MV-4-11 (cell line): Measurements from ENCODE around the gene KCNA5.

Experiments
- DNase-seq: peaks from one replicate; lab custom pipeline; 2025; lab: John Stamatoyannopoulos, UW

Gene KCNA5

DNA sequence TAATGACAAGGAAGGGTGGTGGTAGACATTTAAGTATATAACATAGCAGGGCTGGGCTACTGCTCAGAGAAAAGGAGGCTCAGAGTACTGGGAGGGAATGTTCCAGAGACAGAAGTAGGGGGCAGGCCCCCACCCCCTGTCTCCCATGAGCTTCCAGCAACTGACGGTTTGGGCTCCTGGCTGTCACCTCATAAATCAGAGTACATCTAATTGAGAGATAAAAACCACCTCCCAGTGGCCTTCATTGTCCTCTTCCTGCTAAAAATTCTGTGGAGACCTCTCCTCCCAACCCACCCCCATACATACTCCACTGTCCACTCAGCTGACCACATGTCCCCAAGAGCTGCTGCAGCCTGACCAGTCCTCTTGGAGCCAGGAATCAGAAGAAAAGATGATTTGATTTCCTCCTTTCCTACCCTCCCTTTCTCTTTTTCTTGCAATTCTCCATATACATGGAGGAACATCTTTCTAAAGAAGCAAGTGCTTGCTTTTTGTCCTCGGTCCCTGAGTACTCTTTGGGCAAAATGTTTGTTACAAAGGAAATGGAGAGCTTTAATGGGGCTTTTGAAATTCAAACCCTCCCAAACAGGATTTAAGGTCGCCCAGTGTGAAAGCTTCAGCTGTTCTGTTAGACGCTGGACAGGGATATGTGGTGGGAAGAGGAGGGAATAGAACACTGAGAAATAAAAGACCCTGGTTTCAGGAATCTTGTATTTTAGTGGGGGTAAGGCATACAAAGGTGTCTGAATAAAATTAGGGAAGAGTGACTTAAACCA, 16.4 kb upstream of the KCNA5 start:
- DNase-seq, result no peak

GRCh38 chr12:5030066-5030465, 13.6 kb upstream of the KCNA5 start:
- no peak for DNase-seq

DNA sequence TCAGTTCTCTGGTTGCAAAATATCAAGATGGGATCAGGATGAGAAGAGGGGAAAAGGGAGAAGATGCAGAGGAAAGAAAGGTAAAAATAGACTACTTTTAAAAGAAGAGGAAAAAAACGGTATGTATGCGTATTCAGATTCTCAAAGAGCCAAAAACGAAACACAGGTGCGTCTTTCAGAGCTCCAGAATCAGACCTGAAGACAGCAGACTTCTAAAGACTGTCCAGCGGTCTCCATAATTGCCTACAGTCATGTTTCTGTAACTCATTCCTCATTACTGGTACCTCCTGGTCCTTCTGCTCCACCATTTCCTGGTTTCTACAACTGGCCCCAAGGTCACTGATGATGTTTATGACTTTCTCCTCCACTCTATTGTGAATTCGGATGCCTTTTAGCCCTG, 12.4 kb upstream of the KCNA5 start:
- DNase-seq, result no peak

DNA sequence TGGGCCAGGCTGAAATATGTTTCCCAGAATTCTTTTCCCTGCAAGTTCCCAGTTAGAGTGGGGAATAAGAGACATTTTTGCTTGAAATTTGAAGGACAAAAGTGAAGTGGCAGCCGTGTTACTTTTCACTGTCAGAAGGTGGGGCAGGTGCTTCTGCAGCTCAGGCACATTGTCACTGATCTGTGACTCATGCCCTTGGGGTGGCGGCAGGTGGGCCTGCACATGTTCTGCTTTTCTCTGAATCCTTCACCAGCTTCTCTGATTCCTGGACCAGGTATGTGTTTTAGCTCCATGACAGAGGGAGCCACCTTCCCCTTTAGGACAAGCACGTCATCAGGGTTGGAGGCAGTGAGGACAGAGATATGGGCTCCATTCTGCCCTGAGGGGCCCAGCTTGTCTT, 11.7 kb upstream of the KCNA5 start:
- no peak for DNase-seq

DNA sequence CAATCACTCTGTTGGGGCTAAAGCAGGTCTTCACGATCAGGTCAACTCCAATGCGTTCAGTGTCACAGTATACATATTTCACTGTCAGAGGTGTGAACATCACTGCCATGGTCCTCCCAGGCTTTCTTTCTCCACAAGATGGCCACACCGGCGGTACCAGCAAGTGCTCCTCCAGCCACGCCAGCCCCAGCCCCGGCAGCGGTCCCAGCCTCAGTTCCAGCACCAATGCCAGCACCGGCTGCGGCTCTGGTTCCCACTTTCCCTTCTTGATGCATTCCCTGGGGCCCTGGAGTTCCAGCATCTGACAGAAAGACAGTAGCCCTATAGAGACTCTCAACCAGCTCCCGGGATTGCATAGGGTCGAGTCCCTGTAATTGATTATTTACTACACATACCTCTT, 10.9 kb upstream of the KCNA5 start:
- DNase-seq, result no peak

- DNase-seq, result no peak
Measured at GRCh38 chr12:5033883-5034282, 9.8 kb upstream of the KCNA5 start.

GRCh38 chr12:5034603-5035002, 9.1 kb upstream of the KCNA5 start:
- no peak for DNase-seq

- DNase-seq, result no peak
Measured at GRCh38 chr12:5035618-5036017, 8.1 kb upstream of the KCNA5 start.

DNA sequence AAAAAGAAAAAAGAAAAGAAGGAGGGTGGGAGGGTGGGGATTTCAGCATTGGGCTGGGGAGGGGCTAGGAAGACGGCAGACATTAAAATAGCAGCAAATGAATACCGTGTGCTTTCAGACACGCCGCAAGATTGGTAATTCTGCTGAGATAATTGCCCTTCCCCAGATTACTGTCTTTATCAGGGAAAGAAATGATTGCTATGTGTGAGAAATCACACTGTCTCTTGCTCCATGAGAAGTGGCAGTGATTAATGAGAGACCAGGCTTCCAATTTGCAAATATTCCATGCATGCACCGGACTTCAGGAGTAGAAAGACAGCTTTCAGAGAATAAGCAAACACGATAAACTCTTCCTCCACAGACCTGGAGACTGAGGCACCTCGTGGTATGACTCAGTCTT, 7.6 kb upstream of the KCNA5 start:
- no peak for DNase-seq

GRCh38 chr12:5037795-5038357, 5.8 kb upstream of the KCNA5 start:
- DNase-seq, result no peak

DNA sequence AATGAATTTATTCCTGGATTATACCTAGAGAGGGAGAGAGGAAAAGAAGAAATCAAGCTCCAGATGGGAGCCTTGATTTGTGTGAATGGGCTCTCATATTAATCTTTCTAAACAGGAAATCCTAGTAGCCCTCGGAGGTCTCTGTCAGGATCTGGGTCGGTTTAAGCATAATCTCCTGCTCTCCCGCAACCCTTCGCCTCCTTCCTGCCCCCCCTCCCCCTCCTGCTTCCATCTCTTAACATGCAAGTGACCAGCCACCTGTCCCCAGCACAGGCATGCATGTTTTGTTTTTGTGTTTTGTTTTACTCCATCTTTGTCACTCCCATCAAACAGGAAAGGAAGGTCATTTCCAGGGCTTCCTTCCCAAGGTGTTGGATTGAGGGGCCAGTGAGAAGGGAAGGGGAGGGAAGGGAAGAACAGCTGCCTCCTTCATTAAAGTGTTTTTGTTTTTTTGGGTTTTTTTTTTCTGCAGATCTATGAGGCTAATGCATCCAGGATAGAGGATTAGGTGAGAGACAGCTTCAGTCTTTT, 4.8 kb upstream of the KCNA5 start:
- no peak for DNase-seq

GRCh38 chr12:5039815-5040214, 3.9 kb upstream of the KCNA5 start:
- DNase-seq, result no peak

GRCh38 chr12:5040368-5040767, 3.3 kb upstream of the KCNA5 start:
- DNase-seq, result peak; percentile 12

GRCh38 chr12:5044420-5045295, 979 bp downstream of the KCNA5 start:
- DNase-seq, result no peak

- DNase-seq, result no peak
Measured at GRCh38 chr12:5047094-5047493, 3.4 kb downstream of the KCNA5 start.

DNA sequence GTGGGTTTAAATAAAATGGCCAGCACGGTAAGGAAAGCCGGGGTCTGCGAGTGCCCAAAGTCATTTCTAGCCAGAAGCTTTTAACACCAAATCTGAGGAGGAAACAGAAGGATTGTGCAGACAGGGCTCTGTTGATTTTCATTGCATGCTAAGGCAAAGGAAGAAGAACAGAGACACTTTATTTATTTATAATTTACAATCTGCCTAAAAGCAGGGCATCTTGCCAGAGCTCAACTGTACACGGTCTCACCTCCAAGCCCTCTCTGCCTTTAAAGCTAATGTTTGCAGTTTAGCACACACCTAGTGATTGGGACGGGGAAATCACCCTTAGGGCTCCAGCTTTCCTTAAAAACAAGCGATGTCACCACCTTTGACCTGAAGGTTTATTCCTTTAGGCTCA, 4.0 kb downstream of the KCNA5 start:
- DNase-seq, result no peak

DNA sequence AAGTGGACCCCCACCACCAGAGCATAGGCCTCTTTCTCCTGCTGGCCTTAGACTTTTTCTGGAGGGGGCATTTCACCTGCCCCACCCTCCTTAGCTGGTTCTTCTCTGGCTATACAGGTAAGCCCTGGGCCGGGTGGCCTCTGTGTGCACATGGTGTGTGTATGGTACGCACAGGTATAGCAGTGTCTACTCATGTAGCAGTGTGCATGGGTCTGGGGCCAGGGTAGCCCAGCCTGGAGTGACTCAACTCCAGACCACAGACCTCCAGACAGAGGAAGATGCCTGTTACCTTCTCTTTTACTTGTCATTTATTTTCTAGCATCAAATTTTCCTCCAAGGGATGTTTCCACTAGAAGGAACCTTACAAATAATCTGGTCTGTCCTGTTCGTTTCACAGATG, 6.9 kb downstream of the KCNA5 start:
- no peak for DNase-seq

- DNase-seq, result peak; percentile 76
Measured at GRCh38 chr12:5051334-5051733, 7.7 kb downstream of the KCNA5 start.

GRCh38 chr12:5051913-5052312, 8.2 kb downstream of the KCNA5 start:
- peak; percentile 91 for DNase-seq

GRCh38 chr12:5052348-5052747, 8.7 kb downstream of the KCNA5 start:
- DNase-seq, result no peak

DNA sequence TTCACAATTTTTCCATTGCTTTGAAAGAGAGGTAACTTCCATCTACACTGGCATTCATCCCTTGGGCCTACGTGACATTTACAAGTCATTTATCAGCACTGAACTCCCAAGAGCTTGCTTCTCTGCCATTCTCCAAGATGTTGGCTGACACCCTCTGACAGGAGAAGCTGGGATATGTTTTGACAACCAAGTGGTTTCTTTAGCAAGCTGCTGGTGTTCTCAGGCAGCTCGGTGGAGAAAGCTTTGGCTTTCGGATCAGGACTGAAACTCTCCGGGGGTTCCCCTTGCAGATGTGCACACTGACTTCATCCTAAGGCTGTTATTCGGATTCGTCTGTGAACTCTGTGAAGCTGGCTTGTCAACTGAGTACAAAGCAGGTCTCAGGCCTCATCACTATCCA, 15.7 kb downstream of the KCNA5 start:
- DNase-seq, result peak; percentile 36

- DNase-seq, result no peak
Measured at GRCh38 chr12:5060958-5061357, 17.3 kb downstream of the KCNA5 start.

- DNase-seq, result no peak
Measured at GRCh38 chr12:5063149-5063548, 19.5 kb downstream of the KCNA5 start.
